ENCODE data around the gene SERPINF2.
A peak's percentile ranks its signal among the peaks of the same experiment; 100 is the strongest.
"Not testable (repeated sequence)": the region's sequence is repeated elsewhere in the genome, so short reads cannot be mapped to it uniquely, and the experiment has no call there.

The SERPINF2 gene

DNA sequence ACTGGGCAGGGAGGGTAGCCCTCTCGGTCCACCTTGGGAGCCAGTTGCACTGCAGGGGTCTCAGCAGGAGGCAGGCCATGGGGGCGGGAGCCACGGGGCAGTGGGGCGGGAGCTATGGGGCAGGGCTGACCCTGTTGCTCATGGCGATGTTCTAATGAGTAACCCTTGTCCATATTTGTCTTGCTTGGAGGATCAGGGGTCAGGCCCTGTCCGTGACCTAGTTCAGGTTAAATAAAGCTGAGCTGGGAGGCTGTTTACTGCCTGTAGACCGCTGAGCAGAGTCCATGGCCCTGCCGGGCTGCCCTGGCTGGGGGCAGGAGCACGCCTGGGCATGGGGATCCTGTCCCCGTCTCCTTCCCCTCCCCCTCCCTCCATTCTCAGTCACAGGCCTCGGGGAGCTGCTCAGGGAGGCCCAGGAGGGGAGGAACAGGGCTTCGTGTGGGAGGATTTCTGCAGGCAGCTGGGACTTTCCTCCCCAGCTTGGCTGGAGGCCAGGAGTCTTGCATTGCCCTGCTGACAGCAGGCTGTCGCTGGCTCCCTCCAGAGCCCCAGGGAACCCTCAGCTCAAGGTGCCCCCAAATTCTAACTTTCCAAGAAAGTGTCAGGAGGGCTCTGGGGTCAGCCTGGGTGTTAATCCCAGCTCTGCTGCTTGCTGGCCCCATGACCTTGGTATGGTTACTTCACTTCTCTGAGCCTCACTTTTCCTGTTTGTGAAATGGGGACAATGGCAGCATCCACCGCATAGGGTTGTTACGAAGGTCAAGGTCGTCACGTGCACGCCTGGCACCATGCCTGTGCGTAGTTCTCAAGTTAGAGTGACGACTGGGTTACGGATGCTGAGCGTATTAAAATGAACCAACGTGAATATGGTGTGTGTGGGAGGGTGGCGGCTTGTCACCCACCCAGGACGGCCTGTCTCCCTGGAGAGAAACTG lies 6.1 kb upstream of the SERPINF2 start:
- DNase-seq, result peak; percentile 81

DNA sequence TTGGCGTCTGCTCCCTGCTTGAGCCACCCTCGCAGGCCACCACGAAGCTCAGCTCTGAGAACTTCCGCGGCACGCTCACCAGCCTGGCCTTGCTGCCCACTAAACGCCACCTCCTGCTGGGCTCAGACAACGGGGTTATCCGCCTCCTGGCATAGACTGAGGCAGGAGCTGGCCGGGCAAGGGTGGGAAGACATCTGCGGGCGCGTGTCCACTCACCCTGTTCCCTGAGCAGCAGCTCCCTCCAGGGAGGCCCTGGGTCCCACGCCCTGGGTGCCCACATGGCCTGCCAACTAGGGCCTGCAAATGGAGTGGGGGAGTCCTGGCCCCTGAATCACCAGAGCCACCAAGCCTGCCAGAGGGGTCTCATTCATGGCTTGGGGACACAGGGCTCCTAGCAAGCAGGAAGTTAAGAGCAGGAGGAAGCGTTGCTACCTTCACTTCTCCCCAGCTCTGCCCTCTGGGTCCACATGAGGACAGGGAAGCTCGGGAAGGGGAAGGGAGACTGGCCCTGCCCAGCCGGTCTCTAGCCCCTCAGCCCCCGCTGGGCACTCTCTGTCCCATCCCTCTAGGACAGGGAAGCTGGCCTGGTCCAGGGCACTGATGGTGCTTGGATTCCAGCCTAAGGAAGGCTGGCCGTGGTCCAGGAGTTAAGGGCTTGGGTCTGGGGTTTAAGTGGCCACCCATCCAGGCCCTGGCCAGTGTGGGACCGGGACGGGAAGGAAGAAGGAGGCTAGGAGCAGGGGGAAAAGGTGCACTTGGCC lies 5.0 kb upstream of the SERPINF2 start:
- DNase-seq, result no peak

DNA sequence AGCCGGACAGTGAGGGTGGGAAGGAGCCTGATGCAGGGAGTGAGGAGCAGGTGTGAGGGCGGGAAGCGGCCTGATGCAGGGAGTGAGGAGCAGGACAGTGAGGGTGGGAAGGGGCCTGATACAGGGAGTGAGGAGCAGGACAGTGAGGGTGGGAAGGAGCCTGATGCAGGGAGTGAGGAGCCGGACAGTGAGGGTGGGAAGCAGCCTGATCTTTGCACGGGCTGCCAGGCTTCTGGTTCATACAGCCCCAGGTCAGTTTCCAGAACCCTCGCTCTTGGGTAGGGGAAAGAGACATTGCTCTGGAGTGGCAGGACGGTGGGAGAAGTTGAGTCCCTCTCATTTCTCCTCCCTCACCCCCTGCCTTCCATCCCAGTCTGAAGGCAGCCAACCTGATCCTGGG lies 772 bp upstream of the SERPINF2 start:
- DNase-seq, result not testable (repeated sequence)

DNA sequence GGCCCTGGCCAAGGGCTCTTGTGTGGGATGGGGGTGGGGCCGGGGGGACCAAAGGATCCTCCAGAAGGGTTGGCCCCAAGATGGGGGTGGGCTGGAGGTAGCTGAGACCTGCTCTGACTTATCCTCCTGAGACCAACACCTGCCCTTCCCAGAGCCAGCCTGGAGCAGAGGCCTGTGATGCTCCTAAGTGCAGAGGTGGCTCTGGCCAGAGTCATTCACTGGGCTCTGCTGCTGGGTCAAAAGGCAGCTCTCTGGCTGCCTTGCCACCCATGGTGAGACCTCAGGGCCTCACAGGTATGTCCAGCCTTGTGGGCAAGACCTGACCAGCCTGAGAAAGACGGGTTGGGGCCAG lies 393 bp downstream of the SERPINF2 start:
- no peak for DNase-seq

DNA sequence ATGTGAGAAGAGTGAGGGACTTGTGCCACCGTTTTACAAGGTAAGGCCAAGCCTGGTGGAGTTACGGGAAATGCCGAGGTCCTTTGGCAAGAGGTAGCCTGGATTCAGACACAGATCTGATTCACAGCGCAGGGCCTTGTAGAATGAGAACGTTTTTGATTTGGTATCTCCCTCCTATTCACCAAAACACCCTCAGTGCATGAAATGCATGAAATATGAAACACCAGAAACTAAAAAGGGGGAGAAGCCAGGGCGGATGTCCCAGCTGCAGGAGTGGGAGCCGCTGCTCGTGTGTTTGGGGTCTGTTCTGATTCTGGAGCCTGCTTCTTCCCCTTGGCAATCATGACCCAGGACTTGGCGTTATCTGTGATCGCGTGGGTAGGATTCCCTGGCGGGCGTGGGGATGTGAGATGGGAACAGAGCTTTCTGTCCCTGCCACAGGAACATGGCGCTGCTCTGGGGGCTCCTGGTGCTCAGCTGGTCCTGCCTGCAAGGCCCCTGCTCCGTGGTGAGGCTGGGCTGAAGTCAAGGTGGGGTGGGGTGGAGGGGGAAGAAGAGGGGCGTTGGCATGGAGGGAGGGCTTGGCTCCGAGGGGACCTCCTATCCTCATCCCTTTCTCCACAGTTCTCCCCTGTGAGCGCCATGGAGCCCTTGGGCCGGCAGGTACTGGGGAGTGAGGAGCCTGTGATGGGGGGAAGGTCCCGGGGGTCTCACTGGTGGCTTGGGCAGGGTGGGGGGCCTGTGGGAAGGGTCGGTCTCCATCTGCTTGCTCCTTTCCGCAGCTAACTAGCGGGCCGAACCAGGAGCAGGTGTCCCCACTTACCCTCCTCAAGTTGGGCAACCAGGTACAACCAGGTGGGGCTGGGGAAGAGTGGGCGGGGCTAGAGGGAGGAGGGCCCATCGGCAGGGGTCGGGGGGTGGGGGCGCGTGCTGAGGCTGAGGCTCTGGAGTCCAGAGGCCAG lies 2.2 kb downstream of the SERPINF2 start:
- DNase-seq, result no peak

DNA sequence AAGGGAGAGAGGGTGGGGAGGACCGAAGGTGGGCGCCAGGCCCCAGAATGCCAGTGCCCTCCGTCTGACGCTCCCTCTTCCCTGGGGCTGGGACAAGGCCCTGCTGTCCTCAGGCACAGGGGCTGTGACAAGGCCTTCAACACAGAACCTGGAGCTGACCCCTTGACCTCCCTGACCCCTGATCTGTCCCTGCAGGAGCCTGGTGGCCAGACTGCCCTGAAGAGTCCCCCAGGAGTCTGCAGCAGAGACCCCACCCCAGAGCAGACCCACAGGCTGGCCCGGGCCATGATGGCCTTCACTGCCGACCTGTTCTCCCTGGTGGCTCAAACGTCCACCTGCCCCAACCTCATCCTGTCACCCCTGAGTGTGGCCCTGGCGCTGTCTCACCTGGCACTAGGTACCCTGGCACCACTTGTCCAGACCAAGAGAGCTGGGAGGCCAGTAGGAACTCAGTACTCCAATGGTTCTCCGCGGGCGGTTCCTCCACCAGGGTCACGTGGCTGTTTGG lies 2.9 kb downstream of the SERPINF2 start:
- DNase-seq, result no peak

DNA sequence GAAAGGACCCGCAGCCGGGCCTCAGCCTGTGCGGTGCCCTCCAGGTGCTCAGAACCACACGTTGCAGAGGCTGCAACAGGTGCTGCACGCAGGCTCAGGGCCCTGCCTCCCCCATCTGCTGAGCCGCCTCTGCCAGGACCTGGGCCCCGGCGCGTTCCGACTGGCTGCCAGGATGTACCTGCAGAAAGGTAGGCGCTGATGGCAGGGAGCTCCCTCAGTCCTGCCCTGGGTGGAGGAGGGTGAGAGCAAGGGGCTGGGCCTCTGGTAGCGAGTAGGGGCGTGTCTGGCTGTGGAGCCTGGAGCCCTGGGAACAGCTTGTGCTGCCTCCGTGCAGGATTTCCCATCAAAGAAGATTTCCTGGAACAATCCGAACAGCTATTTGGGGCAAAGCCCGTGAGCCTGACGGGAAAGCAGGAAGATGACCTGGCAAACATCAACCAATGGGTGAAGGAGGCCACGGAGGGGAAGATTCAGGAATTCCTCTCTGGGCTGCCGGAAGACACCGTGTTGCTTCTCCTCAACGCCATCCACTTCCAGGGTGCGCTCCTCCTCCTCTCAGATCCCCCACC lies 4.4 kb downstream of the SERPINF2 start:
- no peak for DNase-seq

DNA sequence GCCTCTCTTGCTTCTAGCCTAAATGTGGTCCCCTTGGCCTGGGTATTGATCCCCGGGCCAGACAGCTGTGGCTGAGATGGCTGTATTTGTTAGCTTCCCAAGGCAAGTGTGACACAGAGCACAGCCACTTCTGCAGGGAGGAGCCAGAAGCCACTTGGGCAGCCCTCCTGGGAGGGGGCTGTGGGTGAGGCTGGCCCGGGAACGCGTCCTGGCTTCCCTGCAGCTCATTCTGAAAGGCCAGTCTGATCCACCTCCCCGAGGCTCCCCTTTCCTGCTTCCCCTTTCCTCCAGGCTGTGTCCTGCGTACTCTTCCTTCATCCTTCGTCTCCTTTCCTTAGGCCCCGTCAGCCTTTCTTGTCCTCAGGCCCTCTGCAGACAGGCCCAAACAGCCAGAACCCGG lies 8.0 kb downstream of the SERPINF2 start:
- DNase-seq, result no peak

DNA sequence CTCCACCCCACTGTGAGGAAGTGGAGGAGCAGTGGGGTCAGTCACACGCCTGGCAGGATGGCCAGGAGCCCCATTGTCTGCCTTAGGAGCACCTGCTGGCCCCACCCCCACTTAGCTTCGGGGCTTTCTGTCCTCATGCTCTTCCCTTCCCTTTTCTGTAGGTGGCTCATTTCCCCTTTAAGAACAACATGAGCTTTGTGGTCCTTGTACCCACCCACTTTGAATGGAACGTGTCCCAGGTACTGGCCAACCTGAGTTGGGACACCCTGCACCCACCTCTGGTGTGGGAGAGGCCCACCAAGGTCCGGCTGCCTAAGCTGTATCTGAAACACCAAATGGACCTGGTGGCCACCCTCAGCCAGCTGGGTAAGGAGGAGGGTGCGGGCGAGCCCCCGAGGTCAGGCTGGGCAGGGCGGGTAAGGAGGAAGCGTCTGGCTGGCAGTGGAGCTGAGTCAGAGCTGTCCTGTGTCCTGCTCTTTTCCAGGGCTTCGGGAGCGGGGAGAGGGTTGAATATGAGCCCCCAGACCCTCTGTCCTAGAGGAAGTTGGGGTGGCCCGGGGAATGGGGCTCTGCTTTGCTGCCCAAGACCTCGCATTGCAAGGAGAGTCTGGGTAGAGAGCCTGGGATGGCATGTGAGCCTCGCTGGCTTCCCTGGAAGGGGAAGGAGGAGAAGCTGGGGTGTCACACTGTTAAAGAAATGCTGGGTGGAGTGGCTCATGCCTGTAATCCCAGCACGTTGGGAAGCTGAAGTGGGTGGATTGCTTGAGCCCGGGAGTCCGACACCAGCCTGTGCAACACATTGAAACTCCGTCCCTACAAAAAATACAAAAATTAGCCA lies 10.0 kb downstream of the SERPINF2 start:
- DNase-seq, result no peak

DNA sequence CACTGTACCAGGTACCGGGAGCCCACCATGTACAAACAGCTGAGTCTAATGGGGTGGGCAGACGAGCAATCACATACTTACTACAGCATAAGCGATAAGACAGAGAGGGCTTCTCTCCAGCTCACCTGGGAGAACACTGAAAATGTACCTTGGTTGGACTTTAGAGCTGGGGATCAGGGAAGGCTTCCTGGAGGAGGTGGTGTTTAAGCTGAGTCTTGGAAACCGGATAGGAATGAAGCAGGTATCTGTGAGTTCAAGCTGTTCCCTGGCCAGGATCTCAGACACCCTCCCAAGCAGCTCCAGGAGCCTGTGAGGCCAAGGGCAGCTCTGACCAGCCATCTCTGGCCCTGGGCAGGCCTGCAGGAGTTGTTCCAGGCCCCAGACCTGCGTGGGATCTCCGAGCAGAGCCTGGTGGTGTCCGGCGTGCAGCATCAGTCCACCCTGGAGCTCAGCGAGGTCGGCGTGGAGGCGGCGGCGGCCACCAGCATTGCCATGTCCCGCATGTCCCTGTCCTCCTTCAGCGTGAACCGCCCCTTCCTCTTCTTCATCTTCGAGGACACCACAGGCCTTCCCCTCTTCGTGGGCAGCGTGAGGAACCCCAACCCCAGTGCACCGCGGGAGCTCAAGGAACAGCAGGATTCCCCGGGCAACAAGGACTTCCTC lies 11.2 kb downstream of the SERPINF2 start:
- DNase-seq, result no peak

DNA sequence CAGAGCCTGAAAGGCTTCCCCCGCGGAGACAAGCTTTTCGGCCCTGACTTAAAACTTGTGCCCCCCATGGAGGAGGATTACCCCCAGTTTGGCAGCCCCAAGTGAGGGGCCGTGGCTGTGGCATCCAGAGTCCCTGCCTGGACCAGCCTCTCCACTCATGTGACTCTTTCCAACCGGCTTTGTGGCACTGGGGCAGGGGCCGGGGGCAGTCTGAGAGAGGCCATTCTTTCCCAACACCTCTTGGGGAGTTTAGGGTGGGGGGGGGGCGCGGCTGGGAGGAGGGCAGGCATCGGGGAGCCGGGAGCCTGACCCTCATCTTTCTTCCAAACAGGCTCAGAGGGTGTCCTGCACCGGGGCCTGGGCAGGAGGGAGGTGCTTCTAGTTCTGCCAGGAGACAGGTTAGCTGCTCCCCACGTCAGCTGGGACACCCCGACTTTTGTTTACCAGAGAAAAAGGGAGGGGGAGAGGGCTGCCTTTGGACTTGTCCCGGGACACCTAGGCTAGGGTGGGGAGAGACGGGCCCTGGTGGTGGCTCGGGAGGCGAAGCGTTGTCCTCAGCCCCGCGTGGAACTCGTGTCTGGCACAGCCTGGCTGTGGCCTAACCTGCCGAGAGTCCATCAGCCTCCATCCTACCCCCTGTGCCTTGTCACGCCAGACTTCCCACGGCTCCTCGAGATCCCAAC lies 11.9 kb downstream of the SERPINF2 start:
- no peak for DNase-seq

DNA sequence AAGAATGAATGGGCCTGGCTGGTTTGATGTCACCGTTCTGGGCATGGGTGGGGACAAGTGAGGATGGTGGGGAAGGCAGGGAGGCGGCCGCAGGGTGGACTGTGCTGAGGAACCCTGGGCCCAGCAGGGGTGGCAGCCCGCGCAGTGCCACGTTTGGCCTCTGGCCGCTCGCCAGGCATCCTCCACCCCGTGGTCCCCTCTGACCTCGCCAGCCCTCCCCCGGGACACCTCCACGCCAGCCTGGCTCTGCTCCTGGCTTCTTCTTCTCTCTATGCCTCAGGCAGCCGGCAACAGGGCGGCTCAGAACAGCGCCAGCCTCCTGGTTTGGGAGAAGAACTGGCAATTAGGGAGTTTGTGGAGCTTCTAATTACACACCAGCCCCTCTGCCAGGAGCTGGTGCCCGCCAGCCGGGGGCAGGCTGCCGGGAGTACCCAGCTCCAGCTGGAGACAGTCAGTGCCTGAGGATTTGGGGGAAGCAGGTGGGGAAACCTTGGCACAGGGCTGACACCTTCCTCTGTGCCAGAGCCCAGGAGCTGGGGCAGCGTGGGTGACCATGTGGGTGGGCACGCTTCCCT lies 12.7 kb downstream of the SERPINF2 start:
- DNase-seq, result no peak

DNA sequence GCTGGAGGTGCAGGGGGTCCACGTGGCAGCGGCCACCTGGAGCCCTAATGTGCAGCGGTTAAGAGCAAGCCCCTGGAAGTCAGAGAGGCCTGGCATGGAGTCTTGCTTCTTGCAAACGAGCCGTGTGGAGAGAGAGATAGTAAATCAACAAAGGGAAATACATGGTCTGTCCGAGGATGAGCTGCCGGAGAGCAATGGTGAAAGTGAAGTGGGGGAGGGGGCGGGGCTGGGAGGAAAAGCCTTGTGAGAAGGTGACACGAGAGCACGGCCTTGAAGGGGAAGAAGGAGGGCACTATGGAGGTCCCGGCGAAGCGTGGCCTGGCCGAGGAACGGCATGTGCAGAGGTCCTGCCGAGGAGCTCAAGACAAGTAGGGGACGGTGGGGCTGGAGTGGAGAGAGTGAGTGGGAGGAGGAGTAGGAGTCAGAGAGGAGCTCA lies 13.2 kb downstream of the SERPINF2 start:
- no peak for DNase-seq

DNA sequence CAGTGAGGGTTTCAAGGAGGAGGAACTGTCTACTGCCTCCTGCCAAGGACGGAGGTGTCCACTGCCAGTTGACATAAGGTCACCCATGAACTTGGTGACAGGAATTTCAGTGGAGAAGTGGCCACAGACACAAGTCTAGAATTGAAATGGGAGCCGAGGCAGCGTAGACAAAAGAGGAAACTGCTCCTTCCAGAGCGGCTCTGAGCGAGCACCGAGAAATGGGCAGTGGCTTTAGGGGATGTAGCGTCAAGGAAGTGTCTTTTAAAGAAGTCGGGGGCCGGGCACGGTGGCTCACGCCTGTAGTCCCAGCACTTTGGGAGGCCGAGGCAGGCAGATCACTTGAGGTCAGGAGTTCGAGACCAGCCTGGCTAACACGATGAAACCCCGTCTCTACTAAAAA lies 16.1 kb downstream of the SERPINF2 start:
- no peak for DNase-seq

DNA sequence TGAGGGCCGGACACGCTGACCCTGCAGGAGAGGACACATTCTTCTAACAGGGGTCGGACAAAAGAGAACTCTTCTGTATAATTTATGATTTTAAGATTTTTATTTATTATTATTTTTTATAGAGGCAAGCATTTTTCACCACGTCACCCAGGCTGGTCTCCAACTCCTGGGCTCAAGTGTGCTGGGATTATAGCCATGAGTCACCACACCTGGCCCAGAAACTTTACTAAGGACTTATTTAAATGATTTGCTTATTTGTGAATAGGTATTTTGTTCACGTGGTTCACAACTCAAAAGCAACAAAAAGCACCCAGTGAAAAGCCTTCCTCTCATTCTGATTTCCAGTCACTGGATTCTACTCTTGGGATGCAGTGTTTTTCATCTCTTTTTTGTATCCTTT lies 16.9 kb downstream of the SERPINF2 start:
- DNase-seq, result no peak

DNA sequence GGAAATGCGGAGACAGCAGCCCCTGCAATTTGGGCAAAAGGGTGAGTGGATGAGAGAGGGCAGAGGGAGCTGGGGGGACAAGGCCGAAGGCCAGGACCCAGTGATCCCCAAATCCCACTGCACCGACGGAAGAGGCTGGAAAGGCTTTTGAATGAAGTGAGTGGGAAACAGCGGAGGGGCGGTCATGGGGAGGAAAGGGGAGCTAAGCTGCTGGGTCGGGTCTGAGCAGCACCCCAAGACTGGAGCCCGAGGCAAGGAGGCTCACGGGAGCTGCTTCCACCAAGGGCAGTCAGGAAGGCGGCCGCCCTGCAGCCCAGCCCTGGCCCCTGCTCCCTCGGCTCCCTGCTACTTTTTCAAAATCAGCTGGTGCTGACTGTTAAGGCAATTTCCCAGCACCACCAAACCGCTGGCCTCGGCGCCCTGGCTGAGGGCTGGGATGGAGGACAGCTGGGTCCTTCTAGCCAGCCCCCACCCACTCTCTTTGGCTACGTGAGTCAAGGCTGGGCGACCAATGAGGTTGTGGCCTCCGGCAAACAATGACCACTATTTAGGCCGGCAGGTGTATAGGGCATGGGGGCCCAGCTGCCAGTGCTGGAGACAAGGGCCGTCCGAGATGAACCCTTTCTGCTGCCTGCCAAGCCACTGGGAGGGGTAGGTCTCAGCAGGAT lies 19.7 kb downstream of the SERPINF2 start:
- no peak for DNase-seq

DNA sequence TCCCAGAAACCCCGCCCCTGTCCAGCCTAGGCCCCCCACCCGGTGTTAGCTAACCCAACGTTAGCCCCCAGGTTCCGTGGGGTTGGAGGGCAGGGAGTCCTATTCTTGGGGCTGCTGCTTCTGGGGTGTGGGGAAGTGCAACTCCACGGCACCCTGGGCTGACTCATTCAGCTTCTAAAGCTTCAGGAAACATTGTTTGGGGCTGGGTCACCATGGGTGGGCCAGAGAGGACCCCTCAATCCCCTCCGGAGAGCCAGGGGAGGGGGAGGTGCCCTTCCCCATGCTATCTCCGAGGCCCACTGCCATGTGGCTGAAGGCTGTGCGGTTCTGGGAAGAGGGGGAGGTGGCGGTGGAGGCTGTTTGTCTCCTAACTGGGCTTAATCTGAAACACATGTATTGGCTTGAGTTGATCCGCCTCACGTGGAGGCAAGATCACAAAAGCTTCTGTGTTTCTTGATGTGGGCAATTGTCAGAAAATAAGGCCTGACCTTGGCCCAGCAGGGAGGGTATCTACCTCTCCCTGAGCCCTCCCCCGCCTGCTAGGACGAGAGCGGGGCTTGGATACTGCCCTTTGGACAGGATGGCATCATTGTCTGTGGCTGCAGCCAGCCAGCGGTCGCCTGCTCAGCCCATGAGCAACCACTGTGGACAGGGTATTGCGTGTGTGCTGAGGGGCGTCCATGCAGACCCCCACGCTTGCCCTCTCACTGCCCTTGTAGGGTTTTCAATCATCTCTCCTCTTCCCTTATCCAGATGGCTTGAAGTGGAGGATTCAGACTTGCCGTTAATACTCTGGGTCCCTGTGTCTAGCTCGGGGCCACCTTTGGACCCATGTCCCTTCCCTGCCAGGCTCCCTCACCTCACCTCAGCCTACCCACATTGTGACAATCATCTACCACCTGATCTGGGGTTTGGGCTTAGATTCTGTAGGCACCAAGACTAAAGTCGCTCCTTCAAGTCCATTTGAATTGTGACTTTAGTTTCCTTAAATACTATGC lies 20.5 kb downstream of the SERPINF2 start:
- no peak for DNase-seq

DNA sequence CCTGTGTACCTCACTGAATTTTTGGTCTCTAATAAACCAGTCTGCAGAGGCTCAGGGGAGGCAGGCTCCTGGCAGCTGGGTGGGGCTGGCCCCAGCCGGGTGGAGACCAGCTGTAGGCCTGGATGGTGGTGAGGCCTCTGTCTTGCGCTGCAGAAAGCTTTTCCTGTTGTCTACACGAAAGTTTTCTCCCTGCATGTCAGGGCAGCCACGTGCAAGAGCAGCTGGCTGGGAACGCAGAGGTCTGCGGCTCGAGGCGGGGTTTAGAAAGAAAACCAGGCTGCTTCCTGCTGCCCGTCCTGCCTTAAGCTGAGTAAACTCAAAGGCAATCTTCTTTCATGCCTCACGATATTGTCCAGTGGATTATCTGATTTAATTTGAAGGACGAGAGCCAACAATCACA lies 21.6 kb downstream of the SERPINF2 start:
- DNase-seq, result peak; percentile 82

Measured in activated effector memory CD4-positive, alpha-beta T cell treated with anti-CD3 and anti-CD28 coated beads, Interleukin-2, amount 50 U/mL, for 16 hours (primary cell).